NOMO-1 (cell line): ENCODE data around the gene BCL2L15.

ENCODE experiments used
- DNase-seq, 2 experiments: peaks; one replicate each; lab custom pipeline; 2025; ENCODE audit not compliant: unreplicated experiment in 2 of 2; lab: John Stamatoyannopoulos, UW

The BCL2L15 gene

DNA sequence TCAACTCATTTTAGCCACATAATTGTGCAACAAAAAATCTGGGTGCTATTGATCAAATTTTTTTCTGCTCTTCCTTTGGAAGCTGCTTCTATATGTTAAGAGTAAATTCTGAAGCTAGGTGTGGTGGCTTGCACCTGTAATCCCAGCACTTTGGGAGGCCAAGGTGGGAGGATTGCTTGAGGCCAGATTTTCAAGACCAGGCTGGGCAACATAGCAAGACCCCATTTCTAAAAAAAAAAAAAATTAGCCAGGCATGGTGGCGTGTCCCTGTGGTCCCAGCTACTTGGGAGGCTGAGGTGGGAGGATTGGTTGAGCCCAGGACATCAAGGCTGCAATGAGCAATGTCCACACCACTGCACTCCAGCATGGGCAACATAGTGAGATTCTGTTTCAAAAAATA lies 50.8 kb downstream of the BCL2L15 start:
- DNase-seq: no peak

DNA sequence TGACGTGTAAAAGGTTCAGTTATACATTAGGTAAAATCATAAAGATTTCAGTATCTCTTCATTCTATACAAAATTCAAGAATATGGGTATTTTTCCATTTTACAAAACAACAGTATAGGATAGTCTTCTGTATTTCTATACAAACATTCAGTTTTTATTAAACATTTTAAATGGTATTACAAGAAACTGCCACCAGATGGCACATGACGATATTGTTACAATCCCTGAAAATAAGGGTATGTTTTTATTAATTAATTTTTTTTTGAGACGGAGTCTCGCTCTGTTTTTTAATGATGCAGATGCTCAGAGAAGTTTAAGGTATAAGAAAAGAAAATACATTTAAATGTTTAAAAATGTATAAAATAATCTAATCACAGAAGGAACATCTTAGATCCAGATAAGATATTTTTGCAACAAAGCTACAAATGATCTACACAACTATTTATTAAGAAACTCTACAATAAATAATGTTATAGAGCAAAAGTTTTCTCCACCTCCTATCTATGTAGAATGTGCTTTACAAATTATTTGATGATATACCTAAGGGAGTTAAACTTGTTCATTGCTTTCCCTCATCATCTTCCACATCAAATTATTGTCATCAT lies 51.6 kb downstream of the BCL2L15 start:
- DNase-seq: peak in 1 of 2 experiments; percentile 45

DNA sequence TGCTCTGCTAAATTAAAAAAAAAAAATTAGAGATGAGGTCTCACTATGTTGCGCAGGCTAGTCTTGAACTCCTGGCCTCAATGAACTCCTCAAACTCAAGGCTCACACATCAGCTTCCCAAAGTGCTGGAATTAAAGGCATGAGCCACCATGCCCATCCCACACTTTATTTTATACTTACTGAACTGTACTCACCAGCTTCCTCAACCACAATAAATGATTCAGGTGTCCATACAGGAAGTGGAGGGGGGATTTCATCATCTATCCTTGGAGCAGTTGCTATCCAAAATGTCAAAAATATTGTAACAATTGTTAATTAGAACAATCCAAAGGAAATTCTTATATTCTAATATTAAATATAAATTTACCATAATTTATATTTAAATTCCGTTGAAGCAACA lies 52.7 kb downstream of the BCL2L15 start:
- DNase-seq: no peak
